HT-29 (cell line): ENCODE data around the gene LCN12. TPM values are rescaled to one million over a fixed set of nuclear protein-coding genes. Genes with fewer than 3 reads are reported as not detected.

Experiments
- DNase-seq: peaks from one replicate; pipeline ENCODE4 v3.0.0-alpha.2; 2015; ENCODE audit warnings: low spot score
- total RNA-seq: library from RNA; depleted of rRNA; stranded (reverse); fragments of >200 nt; shearing (Covaris generic); gene quantifications from 2 replicates; pipeline ENCODE4 v1.2.3, GENCODE V29; 2014

The LCN12 gene
- total RNA-seq, 1 experiment from 2014 or later, result 0.58 TPM

DNA sequence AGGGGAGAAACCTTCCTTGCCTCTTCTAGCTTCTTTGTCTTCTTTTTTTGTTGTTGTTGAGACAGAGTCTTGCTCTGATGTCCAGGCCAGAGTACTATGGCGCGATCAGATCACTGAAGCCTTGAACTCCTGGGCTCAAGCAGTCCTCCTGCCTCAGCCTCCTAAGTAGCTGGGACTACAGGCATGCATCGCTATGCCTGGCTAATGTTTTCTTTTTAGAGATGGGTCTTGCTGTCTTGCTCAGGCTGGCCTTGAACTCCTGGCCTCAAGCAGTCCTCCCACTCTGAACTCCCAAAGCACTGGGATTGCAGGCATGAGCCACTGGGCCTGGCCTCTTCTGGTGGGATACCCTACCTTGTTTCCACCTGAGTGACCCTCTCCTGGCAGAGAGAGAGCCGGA is 36.8 kb downstream of the LCN12 start:
- DNase-seq, result no peak

DNA sequence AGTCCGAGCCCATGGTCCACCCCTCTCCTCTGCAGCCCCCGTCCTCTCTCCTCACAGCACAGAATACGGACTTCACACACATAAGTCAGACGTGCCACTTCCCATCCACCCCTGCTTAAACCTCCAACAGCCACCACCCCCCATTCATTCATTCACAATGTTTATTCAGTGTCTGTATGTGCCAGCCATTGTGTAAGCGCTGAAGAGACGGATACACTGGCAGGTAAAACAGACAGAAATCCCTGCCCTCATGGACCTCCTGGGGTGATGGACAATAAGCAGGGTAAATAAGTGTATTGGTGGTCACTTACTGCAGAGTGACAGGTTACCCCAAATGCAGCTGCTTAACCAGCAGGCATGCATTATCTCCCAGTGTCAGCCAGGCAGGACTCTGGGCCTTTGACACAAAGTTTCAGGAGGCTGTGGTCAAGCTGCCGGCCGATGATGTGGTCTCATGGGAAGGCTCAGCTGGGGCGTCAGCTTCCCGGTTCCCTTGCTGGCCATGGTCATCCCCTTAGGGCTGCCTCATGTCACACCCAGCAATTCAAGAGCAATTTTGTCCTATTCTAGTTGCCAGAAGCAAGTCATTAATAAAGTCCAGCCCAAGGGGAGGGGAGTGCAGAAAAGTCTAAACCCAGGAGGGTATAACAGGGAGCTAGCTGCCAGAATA is 38.3 kb downstream of the LCN12 start:
- no peak for DNase-seq

DNA sequence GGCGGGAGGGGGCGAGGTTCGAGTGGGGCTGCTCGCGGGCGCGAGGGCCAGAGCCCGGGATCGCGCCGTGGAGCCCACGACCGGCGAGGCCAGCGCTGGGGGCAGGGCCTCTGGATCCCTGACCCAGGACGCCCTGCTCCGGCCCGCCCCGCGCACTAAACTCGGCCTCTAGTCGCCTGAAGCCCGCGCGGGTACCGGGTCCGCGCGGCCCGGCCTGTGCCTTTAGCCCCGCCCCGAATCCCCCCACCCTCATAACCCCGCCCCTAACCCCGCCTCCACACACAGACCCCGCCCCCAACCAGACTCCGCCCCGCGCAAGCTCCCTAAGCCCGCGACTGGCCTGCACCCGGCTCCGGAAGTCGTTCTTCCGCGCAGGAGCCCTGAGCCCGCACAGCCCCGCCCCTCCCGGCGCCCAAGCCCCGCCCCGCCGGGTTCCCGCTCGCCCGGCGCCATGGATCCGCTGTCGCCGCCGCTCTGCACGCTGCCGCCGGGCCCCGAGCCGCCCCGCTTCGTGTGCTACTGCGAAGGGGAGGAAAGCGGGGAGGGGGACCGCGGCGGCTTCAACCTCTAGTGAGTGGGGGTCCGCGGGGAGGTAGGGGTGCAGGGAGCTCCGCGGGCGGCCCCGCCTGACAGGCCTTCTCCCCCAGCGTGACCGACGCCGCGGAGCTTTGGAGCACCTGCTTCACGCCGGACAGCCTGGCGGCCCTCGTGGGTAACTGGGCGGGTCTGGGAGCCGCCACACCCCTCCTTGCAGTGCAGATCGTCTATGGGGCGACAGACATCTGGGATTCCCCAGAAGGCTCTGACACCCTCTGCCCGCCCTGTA is 40.1 kb downstream of the LCN12 start, which contains the start of gene PAXX:
PAXX (plus strand) TSS at position 430 of the 826 bp plus-strand sequence; CDS start at position 452, 22 bp downstream.
- peak; percentile 93 for DNase-seq

DNA sequence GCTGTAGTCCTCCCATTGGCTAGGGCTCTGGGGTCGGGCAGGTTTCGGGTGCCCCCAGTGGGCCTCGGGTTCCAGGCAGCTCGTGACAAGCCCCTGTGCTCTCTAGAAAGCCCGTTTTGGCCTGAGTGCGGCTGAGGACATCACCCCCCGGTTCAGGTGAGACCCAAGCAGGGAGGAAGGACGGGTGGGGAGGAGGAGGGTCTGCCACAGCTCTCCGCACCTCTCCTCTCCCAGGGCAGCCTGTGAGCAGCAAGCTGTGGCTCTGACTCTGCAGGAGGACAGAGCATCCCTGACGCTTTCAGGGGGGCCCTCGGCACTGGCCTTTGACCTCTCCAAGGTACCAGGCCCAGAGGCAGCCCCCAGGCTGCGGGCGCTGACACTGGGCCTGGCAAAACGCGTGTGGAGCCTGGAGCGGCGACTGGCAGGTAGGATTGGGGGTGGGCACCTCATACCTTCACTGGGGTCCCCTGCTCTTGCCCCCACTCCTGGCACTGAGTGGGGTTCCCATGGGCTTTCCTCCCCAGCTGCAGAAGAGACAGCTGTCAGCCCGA is 40.8 kb downstream of the LCN12 start:
- DNase-seq, result no peak

DNA sequence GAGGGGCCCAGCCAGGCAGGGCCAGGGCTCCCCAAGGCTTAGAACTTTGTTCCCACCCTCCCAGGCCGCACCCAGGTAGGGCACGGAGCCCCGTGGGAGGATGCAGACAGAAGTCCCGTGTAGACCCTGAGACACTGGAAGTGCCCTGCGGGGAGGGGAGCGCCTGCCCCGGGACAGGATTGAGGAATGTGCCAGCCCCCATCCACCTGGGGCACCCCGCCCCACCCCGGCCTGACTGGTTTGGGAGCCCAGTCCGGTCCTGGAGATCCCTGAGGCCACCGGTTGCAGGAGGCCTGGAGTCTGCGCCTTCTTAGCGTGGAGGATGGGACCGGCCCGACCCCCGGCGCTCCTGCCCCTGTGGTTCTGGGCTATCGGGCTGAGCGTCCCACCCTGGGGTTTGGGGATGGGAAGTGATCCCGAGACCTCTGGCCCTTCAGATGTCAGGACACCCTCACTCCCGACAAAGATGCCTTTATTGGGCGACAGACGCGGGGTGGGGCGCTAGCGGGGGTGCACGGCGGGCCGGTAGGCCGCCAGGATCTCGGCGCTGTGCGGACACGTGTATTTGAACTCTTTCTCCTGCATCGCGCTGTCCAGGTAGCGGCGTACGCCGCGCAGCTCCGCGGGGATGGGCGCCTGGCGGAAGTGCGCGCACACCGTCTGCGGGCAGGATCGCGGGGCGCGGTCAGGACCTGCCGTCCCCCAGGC is 42.3 kb downstream of the LCN12 start:
- no peak for DNase-seq

DNA sequence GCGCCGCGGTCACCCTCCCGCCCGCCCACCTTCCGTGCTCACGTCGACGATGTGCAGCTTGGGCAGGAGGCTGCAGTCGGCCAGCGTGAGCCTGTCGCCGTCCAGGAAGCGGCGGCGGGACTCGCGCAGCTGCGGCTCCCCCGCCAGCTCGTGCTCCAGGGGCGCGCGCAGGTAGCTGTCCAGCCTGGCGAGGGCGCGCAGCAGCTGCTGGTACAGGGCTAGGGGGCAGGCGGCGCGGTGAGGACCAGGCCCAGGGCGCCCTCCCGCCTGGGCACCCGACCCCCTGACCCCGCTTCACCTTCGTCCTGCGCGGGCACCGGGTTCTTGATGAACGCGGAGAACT is 42.8 kb downstream of the LCN12 start:
- no peak for DNase-seq

DNA sequence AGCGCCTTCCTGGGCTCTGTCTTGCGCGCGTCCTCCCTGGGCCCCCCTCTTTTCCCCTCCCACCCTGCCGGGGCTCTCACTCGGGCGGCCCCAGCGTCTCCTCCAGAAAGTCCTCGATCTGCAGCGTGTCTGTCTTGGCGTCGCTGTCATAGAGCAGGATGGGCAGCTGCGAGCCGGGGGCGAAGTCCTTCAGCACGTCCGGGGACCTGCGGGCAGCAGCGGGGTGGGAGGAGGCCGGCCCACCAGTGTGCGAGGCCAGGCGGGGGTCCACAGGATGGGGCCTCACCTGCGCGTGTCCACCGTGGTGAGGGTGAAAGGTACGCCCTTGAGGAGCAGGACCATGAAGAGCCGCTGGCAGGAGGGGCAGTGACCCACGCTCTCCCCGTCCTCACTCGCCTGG is 43.3 kb downstream of the LCN12 start:
- no peak for DNase-seq

DNA sequence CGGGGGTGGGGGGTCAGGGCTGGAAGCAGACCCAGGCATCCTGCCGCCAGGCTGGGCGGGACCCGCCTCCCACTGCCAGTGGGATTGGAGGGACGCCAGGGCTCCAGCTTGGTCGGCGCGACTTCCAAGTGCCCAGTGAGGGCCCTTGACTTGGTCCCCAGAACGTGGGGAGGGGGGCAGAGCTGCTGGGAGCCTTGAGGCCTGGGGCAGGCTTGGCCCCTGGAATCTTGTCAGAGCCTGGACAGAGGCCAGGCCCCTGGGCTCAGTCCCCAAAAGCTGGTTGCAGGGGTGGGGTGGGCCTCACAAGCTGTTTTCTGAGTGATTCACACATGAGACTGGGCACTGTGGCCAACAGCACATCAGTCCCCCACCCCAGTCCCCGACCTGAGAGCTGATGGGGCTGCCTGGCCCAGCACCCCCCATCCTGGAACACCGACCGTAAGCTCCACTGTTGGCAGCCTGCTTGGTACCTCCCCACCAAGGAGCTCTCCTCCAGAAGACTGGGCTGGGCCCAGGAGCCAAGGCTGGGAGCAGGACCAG is 43.8 kb downstream of the LCN12 start:
- peak; percentile 46 for DNase-seq

DNA sequence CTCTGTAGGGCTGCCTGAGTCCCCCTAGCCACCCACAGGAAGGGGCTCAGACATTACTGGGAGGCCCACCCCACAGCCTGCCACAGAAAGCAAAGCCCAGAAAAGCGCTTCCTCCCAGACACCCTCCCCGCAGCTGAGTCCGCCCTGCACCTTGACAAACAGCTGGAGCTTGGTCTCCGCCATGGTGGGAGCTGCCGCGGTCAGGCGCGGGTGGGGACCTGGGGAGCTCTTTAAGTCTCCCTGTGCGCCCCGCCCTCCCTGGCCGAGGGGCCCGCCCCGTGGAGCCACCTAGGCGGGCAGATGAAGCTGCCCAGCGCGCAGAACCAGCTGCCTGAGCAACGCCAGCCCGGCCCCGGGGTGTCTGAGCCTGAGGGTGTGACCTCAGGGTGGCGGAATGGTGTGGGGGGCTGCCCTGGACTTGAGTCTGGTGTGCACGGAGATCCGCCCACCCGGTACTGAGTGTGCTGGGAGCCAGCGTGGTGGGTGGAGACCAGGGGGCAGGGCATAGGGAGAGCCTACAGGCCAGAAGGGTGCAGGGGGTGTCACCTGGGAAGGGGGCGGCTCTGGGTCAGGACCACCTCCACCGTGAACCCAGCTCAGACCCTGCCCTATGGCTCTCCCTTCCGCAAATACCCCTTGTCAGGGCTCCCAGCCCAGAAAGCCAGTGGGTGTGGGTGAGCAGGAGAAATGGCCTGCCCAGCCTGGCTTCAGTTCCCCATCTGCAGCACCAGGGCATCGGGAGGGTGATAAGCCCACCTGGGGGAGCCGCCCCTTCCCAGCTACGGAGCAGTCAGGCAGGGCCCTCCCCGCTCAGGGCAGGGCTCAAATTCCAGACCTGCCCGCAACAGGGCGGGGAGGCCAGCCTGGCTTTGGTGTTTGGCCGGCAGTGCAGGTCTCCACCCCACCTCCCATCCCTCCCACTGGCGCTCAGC is 44.6 kb downstream of the LCN12 start, which contains the start of gene CLIC3:
CLIC3 (minus strand) TSS at position 208 of the 932 bp plus-strand sequence; CDS start at position 183, 25 bp downstream.
- DNase-seq, result peak; percentile 81

DNA sequence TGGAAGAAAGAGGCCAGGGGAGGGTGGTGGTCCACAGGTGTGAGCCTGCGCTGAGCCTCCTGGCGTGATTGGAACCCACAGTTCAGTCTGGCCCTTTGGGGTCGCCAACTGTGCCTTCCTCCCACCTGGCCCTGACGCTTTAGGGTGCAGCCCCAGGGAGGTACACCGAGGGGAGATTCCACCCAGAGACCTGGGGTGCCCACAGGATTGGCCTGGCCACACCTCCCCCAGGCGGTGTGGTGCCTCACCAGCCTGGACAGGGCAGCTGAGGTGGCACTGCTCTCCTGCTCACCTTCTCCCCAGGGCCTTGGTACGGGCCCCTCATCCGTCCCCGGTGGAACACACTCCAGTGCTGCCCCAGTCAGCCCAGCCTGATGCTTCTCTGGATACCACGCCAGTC is 45.3 kb downstream of the LCN12 start:
- peak; percentile 42 for DNase-seq

DNA sequence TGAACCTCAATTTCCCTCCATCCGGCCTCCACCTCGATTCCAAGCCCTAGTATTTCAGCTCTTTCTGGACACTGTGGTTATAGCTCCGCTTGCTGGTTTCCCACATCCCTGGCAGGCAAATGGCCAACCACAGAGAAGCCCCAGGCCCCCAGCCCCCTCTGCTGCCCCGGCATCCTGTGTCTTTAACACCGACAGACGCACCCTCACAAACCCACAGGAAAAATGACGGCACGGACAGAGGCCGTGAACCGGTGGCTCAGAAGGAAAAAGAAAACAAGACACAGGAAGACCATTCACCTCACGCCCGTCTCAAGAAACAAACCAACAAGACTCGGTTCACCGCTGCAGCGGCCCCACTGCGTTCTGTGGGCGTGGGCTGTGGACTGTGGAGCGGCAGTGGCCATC is 45.8 kb downstream of the LCN12 start:
- DNase-seq, result peak; percentile 27

DNA sequence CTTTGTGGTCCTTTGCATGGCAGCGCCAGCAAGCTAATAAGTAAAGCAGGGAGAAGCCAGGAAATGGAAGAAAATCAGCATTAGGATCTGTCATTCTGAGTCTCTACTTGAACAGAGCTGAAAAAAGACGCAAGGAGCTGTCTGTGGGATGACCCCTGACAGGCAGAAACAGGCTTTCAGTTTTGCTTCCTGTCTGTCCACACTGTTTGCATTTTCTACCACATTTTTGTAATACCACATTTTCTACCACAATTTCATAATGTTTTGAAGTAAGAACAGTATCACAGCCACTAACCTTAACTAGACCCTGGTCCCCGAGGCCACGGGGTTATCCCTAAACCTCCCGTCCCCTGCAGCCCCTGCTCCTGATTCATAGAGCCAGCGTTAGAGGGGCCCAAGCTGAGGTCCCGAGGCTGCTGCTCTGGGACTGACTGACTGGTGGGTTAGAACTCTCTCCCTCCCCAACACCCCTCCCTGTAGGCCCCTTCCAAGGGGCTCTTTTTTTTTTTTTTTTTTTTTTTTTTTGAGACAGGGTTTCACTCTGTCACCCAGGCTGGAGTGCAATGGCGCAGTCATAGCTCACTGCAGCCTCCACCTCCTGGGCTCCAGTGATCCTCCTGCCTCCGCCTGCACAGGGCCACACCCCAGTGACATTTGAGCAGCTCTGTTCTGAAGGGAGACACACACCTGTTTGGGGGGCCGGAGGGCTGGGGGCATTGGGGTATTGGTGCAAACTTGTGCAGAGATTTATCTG is 48.3 kb downstream of the LCN12 start:
- DNase-seq, result no peak

DNA sequence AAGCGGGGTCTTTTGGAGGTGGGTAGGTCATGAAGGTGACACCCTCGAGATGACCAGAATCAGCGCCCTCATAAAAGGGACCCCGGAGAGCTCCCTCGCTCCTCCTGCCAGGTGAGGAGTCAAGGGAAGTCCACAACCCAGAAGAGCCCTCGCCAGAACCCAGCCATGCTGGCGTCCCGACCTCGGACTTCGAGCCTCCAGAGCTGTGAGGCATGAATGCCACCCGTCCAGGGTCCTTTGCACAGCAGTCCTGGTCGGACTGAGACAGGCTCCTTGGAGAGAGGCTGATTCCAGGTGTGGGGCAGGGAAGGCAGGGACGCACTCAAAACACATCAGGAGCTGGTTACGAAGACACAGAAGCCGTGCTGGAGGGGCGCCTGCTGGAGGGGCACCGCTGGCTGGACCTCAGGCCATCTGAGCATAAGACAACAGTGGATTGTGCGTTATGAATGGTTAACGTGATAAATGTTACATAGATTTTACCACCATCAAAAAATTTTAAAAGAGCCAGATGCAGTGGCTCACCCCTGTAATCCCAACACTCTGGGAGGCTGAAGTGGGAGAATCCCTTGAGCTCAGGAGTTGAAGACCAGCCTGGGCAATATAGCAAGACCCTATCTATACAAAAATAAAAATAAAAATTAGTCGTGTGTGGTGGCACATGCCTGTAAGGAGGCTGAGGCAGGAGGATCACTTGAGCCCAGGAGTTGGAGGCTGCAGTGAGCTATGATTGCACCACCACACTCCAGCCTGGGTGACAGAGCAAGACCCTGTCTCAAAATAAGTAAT is 50.0 kb downstream of the LCN12 start:
- no peak for DNase-seq

DNA sequence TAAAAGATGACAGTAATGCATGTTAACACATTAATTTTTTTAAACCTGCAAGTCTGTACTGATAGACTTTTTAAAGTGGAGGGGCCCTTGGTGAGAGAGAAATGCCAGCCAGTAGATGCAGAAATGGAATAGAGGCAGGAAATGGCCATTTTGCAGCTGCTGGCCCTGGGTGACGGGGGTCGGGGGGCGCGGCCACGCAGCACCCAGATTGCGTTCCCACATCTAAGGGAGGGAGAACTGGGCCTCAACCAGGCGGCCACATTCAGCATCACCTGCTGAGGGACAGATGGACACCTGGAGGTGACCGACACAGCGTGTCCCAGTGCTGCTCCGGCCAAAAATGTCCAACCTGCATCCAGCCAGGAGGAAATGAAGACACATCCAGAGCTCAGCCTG is 50.6 kb downstream of the LCN12 start:
- no peak for DNase-seq

DNA sequence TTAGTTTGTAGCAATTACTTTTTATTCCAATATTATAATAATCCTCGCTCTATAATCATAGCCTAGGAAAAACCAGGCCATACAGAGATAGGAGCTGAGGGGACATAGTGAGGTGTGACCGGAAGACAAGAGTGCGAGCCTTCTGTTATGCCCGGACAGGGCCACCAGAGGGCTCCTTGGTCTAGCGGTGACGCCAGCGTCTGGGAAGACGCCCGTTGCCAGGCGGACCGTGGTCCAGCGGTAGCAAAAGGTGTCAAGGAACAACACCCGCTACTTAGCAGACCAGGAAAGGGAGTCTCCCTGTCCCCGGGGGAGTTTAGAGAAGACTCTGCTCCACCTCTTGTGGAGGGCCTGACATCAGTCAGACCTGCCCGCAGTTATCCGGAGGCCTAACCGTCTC is 52.2 kb downstream of the LCN12 start:
- peak; percentile 36 for DNase-seq
